HepG2 (cell line): ENCODE data around the gene WBP1. TPM values are rescaled to one million over a fixed set of nuclear protein-coding genes. Genes with fewer than 3 reads are reported as not detected.

ENCODE experiments used
- GATAD1 ChIP-seq: IDR thresholded peaks from 2 replicates; pipeline ENCODE4 v1.6.1; 2016; ENCODE audit warnings: missing genetic modification reagents, missing compliant biosample characterization
- HMGA1 ChIP-seq: sonication (generic); formaldehyde crosslinking; conservative IDR thresholded peaks from 2 replicates; pipeline ENCODE4 v1.4.0; 2020; ENCODE audit warnings: missing genetic modification reagents
- KLF12 ChIP-seq: sonication (generic); formaldehyde crosslinking; IDR thresholded peaks from 2 replicates; pipeline ENCODE4 v1.4.0; 2020; ENCODE audit warnings: missing genetic modification reagents, borderline replicate concordance
- NCOA2 ChIP-seq: sonication (generic); formaldehyde crosslinking; IDR thresholded peaks from 2 replicates; pipeline ENCODE4 v1.8.0; 2022; ENCODE audit warnings: inconsistent platforms
- NPAS2 ChIP-seq: sonication (generic); formaldehyde crosslinking; IDR thresholded peaks from 2 replicates; pipeline ENCODE4 v1.8.0; 2022; ENCODE audit warnings: mild to moderate bottlenecking, missing genetic modification reagents, borderline replicate concordance
- NR3C1 ChIP-seq: sonication (generic); formaldehyde crosslinking; IDR thresholded peaks from 2 replicates; pipeline ENCODE4 v1.4.0; 2020; ENCODE audit warnings: missing genetic modification reagents
- PAWR ChIP-seq: sonication (generic); formaldehyde crosslinking; IDR thresholded peaks from 2 replicates; pipeline ENCODE4 v1.4.0; 2020; ENCODE audit warnings: missing genetic modification reagents, mild to moderate bottlenecking, borderline replicate concordance
- PHF21A ChIP-seq: sonication (generic); formaldehyde crosslinking; IDR thresholded peaks from 2 replicates; pipeline ENCODE4 v1.5.0; 2020; ENCODE audit warnings: mild to moderate bottlenecking, missing genetic modification reagents
- POLR2G ChIP-seq: fragments of 200-400 bp; formaldehyde crosslinking; IDR thresholded peaks from 2 replicates; pipeline ENCODE4 v1.6.1; 2018; ENCODE audit warnings: mild to moderate bottlenecking, low read depth, low read length, moderate library complexity
- REL ChIP-seq: sonication (generic); formaldehyde crosslinking; conservative IDR thresholded peaks from 2 replicates; pipeline ENCODE4 v1.8.0; 2022; ENCODE audit warnings: mild to moderate bottlenecking, missing genetic modification reagents, moderate library complexity
- RFXAP ChIP-seq: sonication (generic); formaldehyde crosslinking; IDR thresholded peaks from 2 replicates; pipeline ENCODE4 v1.4.0; 2020; ENCODE audit warnings: missing genetic modification reagents, borderline replicate concordance
- SCMH1 ChIP-seq: sonication (generic); formaldehyde crosslinking; IDR thresholded peaks from 2 replicates; pipeline ENCODE4 v1.9.0; 2021; ENCODE audit warnings: missing genetic modification reagents, mild to moderate bottlenecking, borderline replicate concordance
- SNAPC2 ChIP-seq: sonication (generic); formaldehyde crosslinking; IDR thresholded peaks from 2 replicates; pipeline ENCODE4 v1.8.1; 2022; ENCODE audit warnings: mild to moderate bottlenecking, missing genetic modification reagents
- SOX13 ChIP-seq, 3 experiments: fragments of 450-650 bp in 1 of 3; sonication (generic) in 1 of 3; formaldehyde crosslinking in 1 of 3; IDR thresholded peaks in 2 of 3; conservative IDR thresholded peaks in 1 of 3; 2 replicates each; pipeline versions ENCODE4 v1.5.0 to v1.6.1; 2016 to 2020; ENCODE audit warnings: antibody characterized with exemption in 1 of 3, mild to moderate bottlenecking in 1 of 3, missing compliant biosample characterization in 1 of 3, missing genetic modification reagents in 1 of 3, moderate library complexity in 1 of 3
- TEAD3 ChIP-seq: optimal IDR thresholded peaks from 2 replicates; pipeline ENCODE3; 2016; ENCODE audit warnings: borderline replicate concordance
- TRIM24 ChIP-seq: sonication (generic); formaldehyde crosslinking; IDR thresholded peaks from 2 replicates; pipeline ENCODE4 v1.8.0; 2022; ENCODE audit warnings: mild to moderate bottlenecking, missing genetic modification reagents
- ZMYM2 ChIP-seq: sonication (generic); formaldehyde crosslinking; IDR thresholded peaks from 2 replicates; pipeline ENCODE4 v1.8.0; 2022; ENCODE audit warnings: mild to moderate bottlenecking, missing genetic modification reagents
- ZNF207 ChIP-seq: fragments of 450-650 bp; IDR thresholded peaks from 2 replicates; pipeline ENCODE4 v1.6.1; 2016; ENCODE audit warnings: antibody characterized with exemption, borderline replicate concordance
- ZNF24 ChIP-seq: fragments of 450-650 bp; IDR thresholded peaks from 2 replicates; pipeline ENCODE4 v1.6.1; 2017; ENCODE audit warnings: antibody characterized with exemption, mild to moderate bottlenecking
- ZNF597 ChIP-seq: sonication (generic); formaldehyde crosslinking; IDR thresholded peaks from 2 replicates; pipeline ENCODE4 v1.5.0; 2020; ENCODE audit warnings: missing genetic modification reagents
- ZNF660 ChIP-seq: sonication (generic); formaldehyde crosslinking; IDR thresholded peaks from 2 replicates; pipeline ENCODE4 v1.5.1; 2020; ENCODE audit warnings: mild to moderate bottlenecking, low read depth, missing genetic modification reagents, borderline replicate concordance
- ZNF709 ChIP-seq: sonication (generic); formaldehyde crosslinking; IDR thresholded peaks from 2 replicates; pipeline ENCODE4 v1.5.0; 2020; ENCODE audit warnings: mild to moderate bottlenecking, missing genetic modification reagents
- ZNF776 ChIP-seq: sonication (generic); formaldehyde crosslinking; IDR thresholded peaks from 2 replicates; pipeline ENCODE4 v1.4.0; 2020; ENCODE audit warnings: mild to moderate bottlenecking, missing genetic modification reagents
- ZNF790 ChIP-seq: sonication (generic); formaldehyde crosslinking; IDR thresholded peaks from 2 replicates; pipeline ENCODE4 v1.8.0; 2022; ENCODE audit warnings: missing genetic modification reagents, mild to moderate bottlenecking, borderline replicate concordance
- ZNF83 ChIP-seq: sonication (generic); formaldehyde crosslinking; IDR thresholded peaks from 2 replicates; pipeline ENCODE4 v1.4.0; 2020; ENCODE audit warnings: missing genetic modification reagents, mild to moderate bottlenecking, borderline replicate concordance
- ZUFSP ChIP-seq: sonication (generic); formaldehyde crosslinking; IDR thresholded peaks from 2 replicates; pipeline ENCODE4 v1.9.0; 2021; ENCODE audit warnings: missing genetic modification reagents, mild to moderate bottlenecking, borderline replicate concordance
- polyA plus RNA-seq, 8 experiments: library from polyadenylated mRNA; depleted of rRNA in 3 of 8; stranded (reverse) in 7 of 8; unstranded in 1 of 8; fragments of >200 nt; fragmentation: Illumina TruSeq in 4 of 8; extraction: Trizol in 4 of 8; gene quantifications; 2 replicates each; pipeline versions ENCODE4 v1.2.1 to v1.2.3, GENCODE V29; 2011 to 2016; ENCODE audit warnings: low read depth in 4 of 8, missing spikeins in 1 of 8, mixed read lengths in 1 of 8; ENCODE audit not compliant: insufficient read depth in 1 of 8
- total RNA-seq, 5 experiments: library from RNA; depleted of rRNA; stranded (reverse); fragments of >200 nt; fragmentation: Illumina TruSeq; extraction: Trizol; gene quantifications; 2 replicates each; pipeline ENCODE4 v1.2.3, GENCODE V29; 2016; ENCODE audit warnings: low read depth in 1 of 5

The WBP1 gene
- total and polyA plus RNA-seq, 2 of the 13 experiments (the other 11 are each of a cell fraction or from before 2014, with no cell fraction given): 38.8 to 85.7 TPM

- TF ChIP-seq ZNF83: peak; percentile 72; the same call in 1 of the 2 replicates
- TF ChIP-seq ZNF790 (CRISPR knock-in tag): no peak
- TF ChIP-seq ZMYM2: no peak
- no peak for TF ChIP-seq HMGA1 (CRISPR knock-in tag)
- no peak for TF ChIP-seq ZNF207
- TF ChIP-seq SNAPC2: peak; percentile 96; the same call in 1 of the 2 replicates
- peak; percentile 91; the same call in 1 of the 2 replicates for TF ChIP-seq PAWR (CRISPR knock-in tag)
- peak; percentile 40 for TF ChIP-seq TEAD3 (CRISPR knock-in tag)
- TF ChIP-seq SCMH1 (CRISPR knock-in tag): no peak
- TF ChIP-seq SOX13 (IDR thresholded peaks at IDR 0.05): no peak; the same call in 1 of the 2 replicates
- TF ChIP-seq SOX13 (CRISPR knock-in tag; conservative IDR thresholded peaks at IDR 0.05 in 1 of 2, IDR thresholded peaks at IDR 0.05 in 1 of 2): peak in 1 of 2 experiments; percentile 46; a peak in 1 of 4 replicates
- TF ChIP-seq NPAS2 (CRISPR knock-in tag): no peak
- TF ChIP-seq PHF21A (CRISPR knock-in tag): peak; percentile 83
- peak; percentile 7; the same call in 1 of the 2 replicates for TF ChIP-seq KLF12 (CRISPR knock-in tag)
- TF ChIP-seq ZNF660 (CRISPR knock-in tag): no peak
- no peak for TF ChIP-seq ZUFSP (CRISPR knock-in tag)
- TF ChIP-seq ZNF24: 0 out of 2 replicates have a peak, but pooled peaks have one; percentile 7
- peak; percentile 67 for TF ChIP-seq GATAD1 (CRISPR knock-in tag)
- TF ChIP-seq REL (CRISPR knock-in tag): peak; percentile 66; the same call in 1 of the 2 replicates
- peak; percentile 72; the same call in 1 of the 2 replicates for TF ChIP-seq RFXAP (CRISPR knock-in tag)
- TF ChIP-seq NR3C1 (CRISPR knock-in tag): no peak
- peak; percentile 98; the same call in 1 of the 2 replicates for TF ChIP-seq ZNF597 (CRISPR knock-in tag)
- TF ChIP-seq ZNF709 (CRISPR knock-in tag): peak; percentile 93; the same call in 1 of the 2 replicates
- TF ChIP-seq POLR2G: peak; percentile 99
- TF ChIP-seq NCOA2 (CRISPR knock-in tag): no peak
- TF ChIP-seq TRIM24: no peak
- peak; percentile 64; the same call in 1 of the 2 replicates for TF ChIP-seq ZNF776 (CRISPR knock-in tag)
Observed at GRCh38 chr2:74441690-74442482, 16.4 kb upstream of the WBP1 start, which contains the start of gene RTKN (continued).
